Fibroblast of lung (primary cell): ENCODE measurements around the gene ZNF296.

ENCODE experiments used
- EZH2 ChIP-seq: IDR thresholded peaks from 2 replicates; pipeline ENCODE4 v1.5.1; 2012; ENCODE audit warnings: low read length, control low read depth, mild to moderate bottlenecking; ENCODE audit errors: missing control alignments
- TF ChIP-seq, protein P1 (sequence below), 2 donors: IDR thresholded peaks in 1 of 2; conservative IDR thresholded peaks in 1 of 2; 1 replicate in 1 of 2; 2 replicates in 1 of 2; pipeline ENCODE4 v1.5.1; 2011 to 2012; ENCODE audit warnings: low read length in 2 of 2, control low read depth in 1 of 2, inconsistent platforms in 1 of 2, low read depth in 1 of 2, mild to moderate bottlenecking in 1 of 2

DNA sequence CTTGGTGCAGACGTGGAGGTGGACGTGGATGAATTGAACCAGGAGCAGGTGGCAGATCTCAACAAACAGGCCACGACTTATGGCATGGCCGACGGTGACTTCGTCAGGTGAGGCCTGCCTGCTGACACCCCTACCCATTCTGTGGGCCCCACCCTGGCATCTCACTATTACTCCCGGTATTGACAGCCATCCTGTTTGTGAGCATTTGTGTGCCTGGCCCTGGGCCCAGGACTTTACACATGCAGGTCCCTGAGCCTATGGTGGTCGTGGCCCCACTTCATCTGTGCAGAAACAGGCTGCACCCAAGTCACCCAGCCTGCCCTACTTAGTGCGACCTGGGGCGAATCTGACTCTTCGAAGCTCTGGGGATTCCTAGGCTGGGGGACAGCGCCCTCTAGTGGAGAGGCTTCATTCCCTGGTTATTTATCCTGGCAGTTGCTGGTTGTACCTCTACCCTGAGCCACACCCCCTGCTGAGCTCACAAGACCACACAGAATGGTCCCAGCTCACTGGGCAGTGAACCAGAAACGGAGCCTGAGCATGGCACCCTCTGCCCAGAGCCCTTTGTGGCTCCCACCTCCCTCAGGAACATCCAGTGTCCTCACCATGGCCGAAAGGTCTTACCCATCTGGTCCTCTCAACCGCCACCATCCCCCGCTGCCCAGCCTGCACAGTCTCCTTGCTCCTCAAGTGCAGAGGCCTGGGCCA, 16.9 kb downstream of the ZNF296 start:
- TF ChIP-seq, protein P1, sequence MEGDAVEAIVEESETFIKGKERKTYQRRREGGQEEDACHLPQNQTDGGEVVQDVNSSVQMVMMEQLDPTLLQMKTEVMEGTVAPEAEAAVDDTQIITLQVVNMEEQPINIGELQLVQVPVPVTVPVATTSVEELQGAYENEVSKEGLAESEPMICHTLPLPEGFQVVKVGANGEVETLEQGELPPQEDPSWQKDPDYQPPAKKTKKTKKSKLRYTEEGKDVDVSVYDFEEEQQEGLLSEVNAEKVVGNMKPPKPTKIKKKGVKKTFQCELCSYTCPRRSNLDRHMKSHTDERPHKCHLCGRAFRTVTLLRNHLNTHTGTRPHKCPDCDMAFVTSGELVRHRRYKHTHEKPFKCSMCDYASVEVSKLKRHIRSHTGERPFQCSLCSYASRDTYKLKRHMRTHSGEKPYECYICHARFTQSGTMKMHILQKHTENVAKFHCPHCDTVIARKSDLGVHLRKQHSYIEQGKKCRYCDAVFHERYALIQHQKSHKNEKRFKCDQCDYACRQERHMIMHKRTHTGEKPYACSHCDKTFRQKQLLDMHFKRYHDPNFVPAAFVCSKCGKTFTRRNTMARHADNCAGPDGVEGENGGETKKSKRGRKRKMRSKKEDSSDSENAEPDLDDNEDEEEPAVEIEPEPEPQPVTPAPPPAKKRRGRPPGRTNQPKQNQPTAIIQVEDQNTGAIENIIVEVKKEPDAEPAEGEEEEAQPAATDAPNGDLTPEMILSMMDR (conservative IDR thresholded peaks at IDR 0.05 in 1 of 2, IDR thresholded peaks at IDR 0.05 in 1 of 2; ENCODE audit: low read depth in 1 of 2, low read length in 2 of 2) = peak; percentile 81 to 90
- no peak for TF ChIP-seq EZH2
